ENCODE measurements around the gene YRDC. TPM values are rescaled to one million over a fixed set of nuclear protein-coding genes. Genes with fewer than 3 reads are reported as not detected.

YRDC gene
- total and polyA plus RNA-seq, 5 donors: 4.0 to 8.4 (median 5.7) TPM

- no peaks in the 10 kb centered on the region for H3K27me3 ChIP-seq (ENCODE audit: control insufficient read depth, insufficient read depth)
- H3K9me3 ChIP-seq (ENCODE audit: control insufficient read depth, low read length): no peaks in the 10 kb centered on the region
- H3K4me3 ChIP-seq (ENCODE audit: low read length): no peak overlapping the region
- no peak for ATAC-seq
- DNase-seq: no peak
- intact Hi-C loops (cut with DNase I): no loop called here
- no peaks in the 10 kb centered on the region for H3K4me1 ChIP-seq (ENCODE audit: control insufficient read depth, insufficient read depth, low read length)
- no peak overlapping the region for H3K27ac ChIP-seq (ENCODE audit: low read length)
- 91% methylated on average over 2 of the region's 2 CpGs for WGBS
These were observed 13.5 kb upstream of the YRDC start for GRCh38 chr1:37821481-37821880.

- WGBS: 32% methylated on average over 2 of the region's 2 CpGs
- no peaks in the 10 kb centered on the region for H3K4me1 ChIP-seq (ENCODE audit: control insufficient read depth, insufficient read depth, low read length)
- no peak overlapping the region for H3K4me3 ChIP-seq (ENCODE audit: low read length)
- DNase-seq (peak in 2 of 3 donors; percentile 56 to 83), ATAC-seq (no peak)
- no peaks in the 10 kb centered on the region for H3K27me3 ChIP-seq (ENCODE audit: control insufficient read depth, insufficient read depth)
- intact Hi-C loops (cut with DNase I): no loop called here
- no peak overlapping the region for H3K27ac ChIP-seq (ENCODE audit: low read length)
- no peaks in the 10 kb centered on the region for H3K9me3 ChIP-seq (ENCODE audit: control insufficient read depth, low read length)
These were observed 9.5 kb upstream of the YRDC start for GRCh38 chr1:37817481-37817880.

DNA sequence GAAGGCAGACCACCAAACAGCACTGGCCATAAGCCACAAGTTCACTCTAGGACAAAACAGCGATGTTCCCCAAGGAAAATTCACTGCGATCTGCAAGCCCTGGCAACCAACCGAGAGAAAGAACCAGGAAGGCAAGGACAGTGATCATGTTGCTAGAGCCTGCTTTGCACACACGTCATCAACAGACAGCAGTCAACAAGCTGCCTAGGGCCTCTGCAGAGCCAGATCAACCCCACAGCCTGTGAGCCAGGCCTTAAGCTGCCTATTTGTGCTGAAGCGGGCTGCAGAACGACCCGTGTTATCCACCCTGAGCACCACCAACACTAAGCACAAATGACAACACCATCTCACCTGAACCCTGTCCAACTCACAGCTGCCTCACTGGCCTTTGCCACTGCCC is 6.2 kb upstream of the YRDC start:
- Histone ChIP-seq H3K27ac (ENCODE audit: low read length) (no peak overlapping the region), H3K9me3 (ENCODE audit: control insufficient read depth, low read length) (no peaks in the 10 kb centered on the region), H3K27me3 (ENCODE audit: control insufficient read depth, insufficient read depth) (no peaks in the 10 kb centered on the region), H3K4me1 (ENCODE audit: control insufficient read depth, insufficient read depth, low read length) (peaks cover 1% of the 10 kb centered on the region), H3K4me3 (ENCODE audit: low read length) (no peak overlapping the region)
- DNase-seq (peak in 1 of 3 donors; percentile 53), ATAC-seq (peak in 1 of 2 donors; percentile 39)
- intact Hi-C loops (cut with DNase I): loop anchor here in 1 of 4 donors (5.0 kb wide), 1 partner anchor 43 kb away; the partner anchor contains the start of gene MTF1
- WGBS: 75% methylated on average over 7 of the region's 7 CpGs

DNA sequence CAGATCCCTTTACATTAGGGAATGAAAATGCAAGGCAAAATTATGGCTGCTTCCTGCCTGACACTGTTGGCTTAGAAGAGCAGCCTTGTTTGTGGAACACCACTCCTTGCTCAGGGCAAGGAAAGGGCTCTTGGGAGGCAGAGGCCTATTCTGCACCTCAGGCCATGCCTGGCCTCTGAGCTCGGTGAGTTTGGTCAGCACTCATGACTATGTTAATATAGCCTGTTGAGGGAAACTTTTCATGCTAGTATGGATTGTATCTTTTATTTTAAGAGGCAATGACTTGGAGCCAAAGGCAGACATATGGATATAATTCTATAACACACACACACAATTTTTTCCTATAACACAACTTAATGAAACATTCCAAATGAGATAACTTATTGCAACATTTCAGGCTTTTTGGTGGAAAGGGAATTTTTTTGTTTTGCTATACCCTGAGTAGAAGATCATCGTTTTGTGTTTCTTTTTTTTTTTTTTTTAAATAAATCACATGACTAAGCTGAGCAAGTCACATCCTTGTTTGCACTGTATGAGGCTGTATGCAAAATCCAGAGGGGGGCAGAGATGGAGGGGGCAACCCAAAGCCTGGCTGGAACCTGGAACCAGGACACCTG is 5.6 kb upstream of the YRDC start:
- 78% methylated on average over 2 of the region's 2 CpGs for WGBS
- DNase-seq: no peak
- Histone ChIP-seq H3K9me3 (ENCODE audit: control insufficient read depth, low read length) (no peaks in the 10 kb centered on the region), H3K27me3 (ENCODE audit: control insufficient read depth, insufficient read depth) (no peaks in the 10 kb centered on the region), H3K4me3 (ENCODE audit: low read length) (no peak overlapping the region), H3K27ac (ENCODE audit: low read length) (no peak overlapping the region), H3K4me1 (ENCODE audit: control insufficient read depth, insufficient read depth, low read length) (peaks cover 5% of the 10 kb centered on the region)
- intact Hi-C loops (cut with DNase I): loop anchor here in 1 of 4 donors (5.0 kb wide), 1 partner anchor 44 kb away; the partner anchor contains the start of gene MTF1
- ATAC-seq: no peak

GRCh38 chr1:37811027-37811655 is 3.1 kb upstream of the YRDC start:
- Histone ChIP-seq H3K27me3 (ENCODE audit: control insufficient read depth, insufficient read depth) (no peaks in the 10 kb centered on the region), H3K4me1 (ENCODE audit: control insufficient read depth, insufficient read depth, low read length) (peaks cover 8% of the 10 kb centered on the region), H3K4me3 (ENCODE audit: low read length) (no peak overlapping the region), H3K9me3 (ENCODE audit: control insufficient read depth, low read length) (no peaks in the 10 kb centered on the region), H3K27ac (ENCODE audit: low read length) (no peak overlapping the region)
- no peak for ATAC-seq
- WGBS: 29% methylated on average over 7 of the region's 7 CpGs
- intact Hi-C loops (cut with DNase I): loop anchor here in 1 of 4 donors (5.0 kb wide), 1 partner anchor 46 kb away; the partner anchor contains the start of gene MTF1
- peak; percentile 58 to 79 (median 73) for DNase-seq

DNA sequence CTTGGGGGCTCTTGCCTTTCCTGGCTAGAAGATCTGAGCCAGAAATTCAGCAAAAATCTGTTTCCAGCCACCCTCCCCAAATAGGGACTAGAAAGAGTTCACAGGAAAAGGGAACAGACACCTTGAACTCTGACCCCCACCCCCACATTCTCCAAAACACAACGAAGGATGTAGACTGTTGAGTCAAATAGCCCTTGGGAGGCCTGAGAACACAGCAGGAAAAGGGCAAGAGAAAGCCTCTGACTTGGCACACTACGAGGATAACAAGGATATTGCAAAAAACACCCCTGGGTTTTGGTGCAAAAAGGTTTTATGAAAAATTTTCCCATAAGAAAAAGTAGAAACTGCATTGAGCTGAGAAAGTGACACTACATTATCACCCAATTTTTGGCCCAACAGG is 1.9 kb upstream of the YRDC start:
- ATAC-seq (no peak), DNase-seq (no peak)
- intact Hi-C loops (cut with DNase I): loop anchor here in 1 of 4 donors (5.0 kb wide), 1 partner anchor 47 kb away; the partner anchor contains the start of gene MTF1
- Histone ChIP-seq H3K27me3 (ENCODE audit: control insufficient read depth, insufficient read depth) (no peaks in the 10 kb centered on the region), H3K4me1 (ENCODE audit: control insufficient read depth, insufficient read depth, low read length) (peaks cover 8% of the 10 kb centered on the region), H3K27ac (ENCODE audit: low read length) (no peak overlapping the region), H3K9me3 (ENCODE audit: control insufficient read depth, low read length) (no peaks in the 10 kb centered on the region), H3K4me3 (ENCODE audit: low read length) (no peak overlapping the region)
- 35% methylated on average over 2 of the region's 2 CpGs for WGBS

- peak overlapping the region; percentile 88 for H3K4me3 ChIP-seq (ENCODE audit: low read length)
- H3K27me3 ChIP-seq (ENCODE audit: control insufficient read depth, insufficient read depth): no peaks in the 10 kb centered on the region
- ATAC-seq: peak; percentile 90 to 93
- peak; percentile 80 to 90 (median 88) for DNase-seq
- intact Hi-C loops (cut with DNase I): no loop called here
- H3K4me1 ChIP-seq (ENCODE audit: control insufficient read depth, insufficient read depth, low read length): peaks cover 8% of the 10 kb centered on the region
- H3K27ac ChIP-seq (ENCODE audit: low read length): peak overlapping the region; percentile 87
- no peaks in the 10 kb centered on the region for H3K9me3 ChIP-seq (ENCODE audit: control insufficient read depth, low read length)
- 1% methylated on average over 54 of the region's 54 CpGs for WGBS
These were observed 636 bp upstream of the YRDC start for GRCh38 chr1:37808369-37809319.

DNA sequence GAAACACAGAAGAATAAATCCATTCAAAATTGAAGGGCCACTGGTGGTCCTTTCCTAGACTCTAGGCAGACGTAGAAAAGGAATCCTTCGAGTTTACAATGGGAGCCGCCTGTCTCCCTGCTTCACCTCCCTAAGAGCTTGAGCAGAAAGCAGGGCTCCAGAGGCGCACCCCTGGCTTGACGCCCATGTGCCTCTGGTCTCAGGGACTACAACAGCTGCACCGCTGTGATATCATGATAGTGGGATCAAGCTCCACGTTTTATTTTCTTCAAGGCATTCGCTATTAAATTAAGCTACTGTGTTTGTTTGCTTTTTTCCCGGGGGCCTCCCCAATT is 821 bp downstream of the YRDC start:
- WGBS: 13% methylated on average over 9 of the region's 9 CpGs
- peak in 1 of 3 donors; percentile 60 for DNase-seq
- H3K27me3 ChIP-seq (ENCODE audit: control insufficient read depth, insufficient read depth): no peaks in the 10 kb centered on the region
- peak overlapping the region; percentile 88 for H3K4me3 ChIP-seq (ENCODE audit: low read length)
- peak overlapping the region; percentile 8 for H3K27ac ChIP-seq (ENCODE audit: low read length)
- H3K4me1 ChIP-seq (ENCODE audit: control insufficient read depth, insufficient read depth, low read length): peaks cover 8% of the 10 kb centered on the region
- intact Hi-C loops (cut with DNase I): no loop called here
- ATAC-seq: no peak
- H3K9me3 ChIP-seq (ENCODE audit: control insufficient read depth, low read length): no peaks in the 10 kb centered on the region

DNA sequence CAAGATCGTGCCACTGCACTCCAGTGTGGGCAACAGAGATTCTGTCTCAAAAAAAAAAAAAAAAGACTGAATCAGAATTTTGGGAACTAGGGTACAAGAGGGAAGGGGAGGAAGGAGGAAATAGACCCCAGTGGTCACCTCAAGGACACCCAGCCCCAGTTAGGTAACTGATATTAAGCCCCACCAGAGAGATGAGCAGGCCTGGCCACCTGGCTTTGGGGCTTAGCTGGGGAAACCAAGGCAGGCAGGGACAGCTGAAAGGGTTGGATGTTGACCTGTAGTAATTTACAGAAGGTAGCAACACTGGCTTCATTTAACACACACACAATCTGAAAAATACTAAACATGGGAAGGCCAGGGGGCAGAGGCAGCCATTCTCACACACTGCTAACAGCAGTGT is 5.6 kb downstream of the YRDC start:
- Histone ChIP-seq H3K4me1 (ENCODE audit: control insufficient read depth, insufficient read depth, low read length) (peaks cover 3% of the 10 kb centered on the region), H3K4me3 (ENCODE audit: low read length) (no peak overlapping the region), H3K27ac (ENCODE audit: low read length) (no peak overlapping the region), H3K27me3 (ENCODE audit: control insufficient read depth, insufficient read depth) (no peaks in the 10 kb centered on the region), H3K9me3 (ENCODE audit: control insufficient read depth, low read length) (no peaks in the 10 kb centered on the region)
- no peak for ATAC-seq
- intact Hi-C loops (cut with DNase I): no loop called here
- WGBS: 92% methylated on average over 1 of the region's 1 CpG
- no peak for DNase-seq

DNA sequence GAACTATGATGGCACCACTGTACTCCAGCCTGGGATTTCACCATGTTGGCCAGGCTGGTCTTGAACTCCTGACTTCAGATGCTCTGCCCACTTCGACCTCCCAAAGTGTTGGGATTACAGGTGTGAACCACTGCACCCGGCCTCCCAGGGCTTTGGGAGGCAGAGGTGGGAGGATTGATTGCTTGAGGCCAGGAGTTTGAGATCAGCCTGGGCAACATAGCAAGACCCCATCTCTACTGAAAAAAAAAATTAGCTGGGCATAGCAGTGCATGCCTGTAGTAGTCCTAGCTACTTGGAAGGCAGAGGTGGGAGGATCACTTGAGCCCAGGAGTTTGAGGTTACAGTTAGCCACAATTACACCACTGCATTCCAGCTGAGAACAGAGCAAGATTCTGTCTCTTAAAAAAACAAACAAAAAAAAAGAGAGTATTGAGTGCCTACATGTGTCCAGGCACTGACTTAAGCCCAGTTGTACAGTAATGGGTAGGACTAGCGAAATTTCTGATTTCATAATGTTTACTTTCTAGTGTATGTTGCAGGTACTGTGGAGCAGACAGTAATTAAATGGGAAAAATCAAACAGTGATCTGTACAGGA is 10.2 kb downstream of the YRDC start:
- Histone ChIP-seq H3K27ac (ENCODE audit: low read length) (no peak overlapping the region), H3K4me3 (ENCODE audit: low read length) (no peak overlapping the region), H3K27me3 (ENCODE audit: control insufficient read depth, insufficient read depth) (no peaks in the 10 kb centered on the region), H3K9me3 (ENCODE audit: control insufficient read depth, low read length) (no peaks in the 10 kb centered on the region), H3K4me1 (ENCODE audit: control insufficient read depth, insufficient read depth, low read length) (no peaks in the 10 kb centered on the region)
- WGBS: 90% methylated on average over 3 of the region's 3 CpGs
- DNase-seq (no peak), ATAC-seq (no peak)
- intact Hi-C loops (cut with DNase I): no loop called here
